Activated naive CD4-positive, alpha-beta T cell treated with anti-CD3 and anti-CD28 coated beads for 36 hours (primary cell): Measurements from ENCODE around the gene NOM1. TPM values are rescaled to one million over a fixed set of nuclear protein-coding genes. Genes with fewer than 3 reads are reported as not detected.
"Not testable (repeated sequence)": the region's sequence is repeated elsewhere in the genome, so short reads cannot be mapped to it uniquely, and the experiment has no call there.

Source experiments
- CTCF ChIA-PET: fragments of 350-600 bp; sonication (Branson Sonifier 250); formaldehyde crosslinking; loops from one replicate; lab custom pipeline; 2021; ENCODE audit warnings: antibody characterized with exemption; lab: Charles Lee
- DNase-seq: peaks from one replicate; pipeline ENCODE4 v3.0.0-alpha.2; 2020
- H3K27ac Mint-ChIP-seq: one replicate; pipeline ENCODE4 v1.8.0; 2021; ENCODE audit warnings: mild to moderate bottlenecking, mixed read lengths
- H3K27me3 Mint-ChIP-seq: one replicate; pipeline ENCODE4 v1.8.0; 2021; ENCODE audit warnings: low read depth, mixed read lengths
- H3K36me3 Mint-ChIP-seq: one replicate; pipeline ENCODE4 v1.8.0; 2021; ENCODE audit warnings: low read depth, mixed read lengths
- H3K4me1 Mint-ChIP-seq: one replicate; pipeline ENCODE4 v1.8.0; 2021; ENCODE audit warnings: low read depth, mixed read lengths
- H3K4me3 Mint-ChIP-seq: one replicate; pipeline ENCODE4 v1.8.0; 2021; ENCODE audit warnings: mild to moderate bottlenecking, moderate library complexity, mixed read lengths
- H3K9me3 Mint-ChIP-seq: one replicate; pipeline ENCODE4 v1.8.0; 2021; ENCODE audit warnings: mixed read lengths
- intact Hi-C: fragments of 100-400 bp; cut with micrococcal nuclease; formaldehyde crosslinking; loops from one replicate; pipeline ENCODE4 v1.15.1; 2023
- total RNA-seq, 2 experiments: library from RNA; stranded (reverse); gene quantifications; one replicate each; pipeline ENCODE4 v1.2.3, GENCODE V29; 2021

Gene NOM1
- total RNA-seq, 2 experiments from 2014 or later: 26.0 to 28.3 TPM

DNA sequence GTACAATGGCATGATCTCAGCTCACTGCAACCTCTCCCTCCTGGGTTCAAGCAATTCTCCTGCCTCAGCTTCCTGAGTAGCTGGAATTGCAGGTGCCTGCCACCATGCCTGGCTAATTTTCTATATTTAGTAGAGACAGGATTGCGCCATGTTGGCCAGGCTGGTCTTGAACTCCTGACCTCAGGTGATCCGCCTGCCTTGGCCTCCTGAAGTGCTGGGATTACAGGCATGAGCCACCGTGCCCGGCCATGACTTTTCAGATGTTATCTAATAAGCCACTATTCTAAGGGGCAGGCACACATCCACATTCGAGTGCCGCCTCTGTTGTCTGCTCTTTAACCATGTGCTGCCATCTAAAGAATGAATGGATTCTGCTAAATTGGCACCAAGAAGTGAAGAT lies 27.2 kb upstream of the NOM1 start:
- H3K36me3 Mint-ChIP-seq, H3K27me3 Mint-ChIP-seq, DNase-seq, H3K4me3 Mint-ChIP-seq, H3K9me3 Mint-ChIP-seq, intact Hi-C loops, CTCF ChIA-PET: not testable (repeated sequence)
- Mint-ChIP-seq H3K27ac (peak overlapping the region; percentile 26), H3K4me1 (peaks cover 24% of the 10 kb centered on the region)

DNA sequence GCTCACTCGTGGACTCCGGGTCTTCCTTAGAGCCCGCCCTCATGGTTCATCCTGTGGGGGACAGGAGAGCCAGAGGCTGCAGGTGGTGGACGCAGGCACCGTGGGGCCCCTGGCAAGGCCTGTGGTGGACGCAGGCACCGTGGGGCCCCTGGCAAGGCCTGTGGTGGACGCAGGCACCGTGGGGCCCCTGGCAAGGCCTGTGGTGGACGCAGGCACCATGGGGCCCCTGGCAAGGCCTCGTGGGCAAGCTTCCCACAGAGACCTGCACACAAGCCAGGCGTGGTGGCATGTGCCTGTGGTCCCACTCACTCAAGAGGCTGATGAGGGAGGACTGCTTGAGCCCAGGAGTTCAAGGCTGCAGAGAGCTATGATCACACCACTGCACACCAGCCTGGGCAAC lies 23.7 kb upstream of the NOM1 start:
- CTCF ChIA-PET, intact Hi-C loops, H3K4me3 Mint-ChIP-seq, H3K27ac Mint-ChIP-seq, H3K9me3 Mint-ChIP-seq, DNase-seq, H3K27me3 Mint-ChIP-seq, H3K36me3 Mint-ChIP-seq: not testable (repeated sequence)
- H3K4me1 Mint-ChIP-seq: peaks cover 23% of the 10 kb centered on the region

DNA sequence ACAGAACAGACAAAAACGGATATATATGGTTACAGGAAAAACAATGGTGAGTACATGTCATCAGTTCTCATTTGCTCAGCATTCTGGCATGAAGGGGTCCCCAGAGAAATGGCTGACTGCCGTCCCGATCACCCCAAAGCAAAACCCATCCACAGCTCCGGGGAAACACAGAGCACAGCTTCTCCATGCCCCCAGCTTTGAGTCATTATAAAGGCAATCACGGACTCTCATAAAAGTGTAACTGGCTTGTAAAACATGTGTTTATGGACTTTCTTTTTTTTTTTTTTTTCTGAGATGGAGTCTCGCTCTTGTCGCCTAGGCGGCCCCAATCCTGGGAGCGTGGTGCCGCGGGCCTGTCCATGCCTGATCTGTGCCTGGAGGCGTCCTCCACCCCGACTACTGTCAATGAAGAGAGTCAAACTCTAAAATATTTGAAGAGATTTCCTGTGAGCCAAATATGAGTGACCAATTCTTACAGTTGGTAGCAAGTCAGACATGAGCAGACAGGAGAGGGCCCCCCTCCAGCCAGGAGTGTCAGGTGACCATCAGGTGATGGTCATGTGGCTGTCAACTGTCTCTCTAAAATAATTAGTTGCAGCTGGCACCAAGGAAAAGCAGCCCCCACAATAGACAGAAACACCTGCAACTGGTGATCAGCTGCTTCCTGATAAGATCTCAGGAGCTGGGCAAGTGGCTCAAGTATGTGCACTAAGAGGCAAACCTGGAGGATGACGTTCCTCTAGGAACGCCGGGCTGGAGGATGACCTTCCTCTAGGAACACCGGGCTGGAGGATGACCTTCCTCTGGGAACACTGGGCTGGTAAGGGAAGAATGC lies 21.7 kb upstream of the NOM1 start:
- Mint-ChIP-seq H3K9me3 (no peaks in the 10 kb centered on the region), H3K36me3 (no peaks in the 10 kb centered on the region), H3K27me3 (no peaks in the 10 kb centered on the region), H3K4me1 (peaks cover 19% of the 10 kb centered on the region), H3K27ac (no peak overlapping the region), H3K4me3 (no peak overlapping the region)
- CTCF ChIA-PET: interaction anchor here (1.3 kb wide), 1 partner anchor 16 kb away, joined by 3 read pairs; no protein-coding TSS in a partner anchor
- intact Hi-C loops: no loop called here
- DNase-seq: no peak

DNA sequence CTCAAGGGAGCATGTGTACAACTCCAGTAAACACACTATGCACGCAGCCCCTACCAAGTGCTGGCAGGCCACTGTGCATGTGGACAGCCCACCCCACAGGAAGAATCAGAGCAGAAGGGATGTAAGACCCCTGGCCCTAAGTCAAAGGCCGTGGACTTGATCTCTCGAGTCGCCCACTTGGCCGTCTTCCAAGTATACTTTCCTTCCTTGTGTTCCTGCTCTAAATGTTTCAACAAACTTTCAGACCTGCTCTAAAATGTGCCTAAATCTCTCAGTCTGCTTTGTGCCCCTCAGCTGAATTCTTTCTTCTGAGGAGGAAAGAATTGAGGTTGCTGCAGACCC lies 21.1 kb upstream of the NOM1 start:
- intact Hi-C loops: no loop called here
- H3K4me3 Mint-ChIP-seq: no peak overlapping the region
- H3K27me3 Mint-ChIP-seq: no peaks in the 10 kb centered on the region
- H3K27ac Mint-ChIP-seq: no peak overlapping the region
- CTCF ChIA-PET: no interaction called here
- H3K9me3 Mint-ChIP-seq: no peaks in the 10 kb centered on the region
- peaks cover 15% of the 10 kb centered on the region for H3K4me1 Mint-ChIP-seq
- H3K36me3 Mint-ChIP-seq: no peaks in the 10 kb centered on the region
- no peak for DNase-seq

DNA sequence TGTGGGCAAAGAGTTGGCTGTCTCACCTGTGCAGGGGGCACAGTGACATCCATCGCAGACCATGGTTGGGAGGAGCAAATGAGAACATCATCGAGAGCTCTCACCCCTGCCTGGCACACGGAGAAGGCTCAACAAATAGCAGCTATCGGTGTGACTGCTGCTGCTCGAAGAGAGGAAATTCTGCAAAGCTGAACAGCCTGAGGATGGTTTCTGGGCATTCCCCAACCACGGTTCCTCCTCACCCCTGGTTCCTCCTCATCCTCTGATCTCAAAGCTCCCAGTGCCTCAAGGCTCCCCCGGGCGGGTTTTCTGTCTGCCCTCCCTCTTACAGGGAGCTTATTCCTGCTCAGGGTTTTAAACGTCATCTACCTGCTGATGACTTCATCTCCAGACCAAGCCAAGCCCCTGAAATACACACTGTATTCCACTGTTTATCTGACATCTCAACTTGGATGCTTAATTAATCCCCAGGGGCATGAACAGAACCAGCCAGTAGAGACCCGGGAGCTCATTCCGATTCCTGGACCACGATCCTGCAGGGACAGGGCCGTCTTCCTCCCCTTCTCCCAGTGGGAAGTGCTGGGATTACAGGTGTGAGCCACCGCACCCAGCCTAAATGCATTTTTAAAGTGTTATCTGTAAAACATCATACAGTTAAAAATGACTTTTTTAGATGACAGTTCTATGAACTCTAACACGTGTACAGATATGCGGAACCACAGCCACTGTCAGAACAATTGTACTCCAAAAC lies 19.5 kb upstream of the NOM1 start:
- Mint-ChIP-seq H3K9me3 (no peaks in the 10 kb centered on the region), H3K4me3 (no peak overlapping the region), H3K36me3 (no peaks in the 10 kb centered on the region), H3K27ac (no peak overlapping the region), H3K27me3 (no peaks in the 10 kb centered on the region), H3K4me1 (peaks cover 7% of the 10 kb centered on the region)
- intact Hi-C loops: no loop called here
- CTCF ChIA-PET: no interaction called here
- peak; percentile 52 for DNase-seq

DNA sequence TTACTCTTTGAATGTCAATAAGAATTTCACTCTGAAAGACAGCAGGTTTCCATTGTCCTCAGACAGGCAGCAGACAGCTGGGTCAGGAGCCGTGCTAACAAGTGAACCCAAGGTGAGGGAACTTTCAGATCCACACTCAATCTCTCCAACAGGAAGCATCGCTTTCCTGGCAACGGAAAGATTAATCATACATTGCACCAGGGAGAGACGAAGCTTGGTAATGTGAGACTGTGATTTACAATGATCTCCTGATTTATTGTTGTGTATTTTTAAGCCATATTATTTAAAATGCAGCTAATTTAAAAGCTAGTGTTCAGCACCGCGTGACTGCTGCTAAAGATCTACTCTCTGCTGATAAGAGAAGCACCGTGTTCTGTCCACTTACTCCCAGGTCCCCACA lies 17.5 kb upstream of the NOM1 start:
- H3K27ac Mint-ChIP-seq: no peak overlapping the region
- intact Hi-C loops: no loop called here

DNA sequence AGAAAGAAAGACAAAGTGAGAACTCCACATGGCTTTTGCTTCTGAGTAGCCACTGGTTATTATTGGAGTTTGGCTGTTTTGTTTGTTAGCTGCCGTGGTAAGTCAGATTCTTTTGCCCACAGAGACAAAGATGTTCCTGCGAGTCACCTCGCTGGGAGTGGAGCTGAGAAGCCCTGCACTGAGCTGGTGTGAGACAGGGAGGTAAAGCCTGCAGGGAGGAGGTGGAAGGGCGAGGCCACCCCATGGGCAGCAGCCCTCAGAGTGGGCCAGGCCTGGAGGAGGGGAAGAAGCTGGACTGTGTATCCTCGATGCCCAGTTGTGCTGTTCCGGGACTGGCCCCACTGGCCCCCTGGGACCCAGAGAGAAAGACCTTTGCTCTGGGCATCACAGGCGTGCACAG lies 14.3 kb upstream of the NOM1 start:
- Mint-ChIP-seq H3K27ac (no peak overlapping the region), H3K4me1 (no peaks in the 10 kb centered on the region), H3K9me3 (peaks cover under 1% of the 10 kb centered on the region), H3K4me3 (no peak overlapping the region), H3K27me3 (peaks cover 6% of the 10 kb centered on the region), H3K36me3 (no peaks in the 10 kb centered on the region)
- no peak for DNase-seq
- intact Hi-C loops: no loop called here
- CTCF ChIA-PET: no interaction called here

More for the DNA sequence above, 17.5 kb upstream of the NOM1 start:
- Mint-ChIP-seq H3K27me3 (no peaks in the 10 kb centered on the region), H3K9me3 (no peaks in the 10 kb centered on the region), H3K4me3 (no peak overlapping the region), H3K4me1 (peaks cover 7% of the 10 kb centered on the region), H3K36me3 (no peaks in the 10 kb centered on the region)
- no peak for DNase-seq
- CTCF ChIA-PET: interaction anchor here (1.4 kb wide), 1 partner anchor 11 kb away, joined by 3 read pairs; no protein-coding TSS in a partner anchor

DNA sequence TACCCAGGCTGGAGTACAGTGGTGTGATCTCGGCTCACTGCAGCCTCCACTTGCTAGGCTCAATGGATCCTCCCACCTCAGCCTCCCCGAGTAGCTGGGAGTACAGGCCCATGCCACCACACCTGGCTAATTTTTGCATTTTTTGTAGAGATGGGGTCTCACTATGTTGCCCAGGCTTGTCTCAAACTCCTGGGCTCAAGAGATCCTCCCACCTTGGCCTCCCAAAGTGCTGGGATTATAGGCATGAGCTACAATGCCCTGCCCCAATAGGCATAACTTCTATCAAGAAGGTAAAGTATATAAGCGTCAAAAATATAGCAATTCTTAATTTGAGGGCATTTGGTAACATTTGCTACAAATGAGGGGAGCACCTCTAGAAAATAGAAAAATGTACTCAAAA lies 12.7 kb upstream of the NOM1 start:
- H3K36me3 Mint-ChIP-seq: peaks cover 12% of the 10 kb centered on the region
- peaks cover 21% of the 10 kb centered on the region for H3K27me3 Mint-ChIP-seq
- CTCF ChIA-PET: interaction anchor here (0.6 kb wide), 1 partner anchor 66 kb away, joined by 4 read pairs; no protein-coding TSS in a partner anchor
- H3K27ac Mint-ChIP-seq, H3K4me1 Mint-ChIP-seq, DNase-seq, intact Hi-C loops, H3K4me3 Mint-ChIP-seq: not testable (repeated sequence)
- H3K9me3 Mint-ChIP-seq: peaks cover 13% of the 10 kb centered on the region

DNA sequence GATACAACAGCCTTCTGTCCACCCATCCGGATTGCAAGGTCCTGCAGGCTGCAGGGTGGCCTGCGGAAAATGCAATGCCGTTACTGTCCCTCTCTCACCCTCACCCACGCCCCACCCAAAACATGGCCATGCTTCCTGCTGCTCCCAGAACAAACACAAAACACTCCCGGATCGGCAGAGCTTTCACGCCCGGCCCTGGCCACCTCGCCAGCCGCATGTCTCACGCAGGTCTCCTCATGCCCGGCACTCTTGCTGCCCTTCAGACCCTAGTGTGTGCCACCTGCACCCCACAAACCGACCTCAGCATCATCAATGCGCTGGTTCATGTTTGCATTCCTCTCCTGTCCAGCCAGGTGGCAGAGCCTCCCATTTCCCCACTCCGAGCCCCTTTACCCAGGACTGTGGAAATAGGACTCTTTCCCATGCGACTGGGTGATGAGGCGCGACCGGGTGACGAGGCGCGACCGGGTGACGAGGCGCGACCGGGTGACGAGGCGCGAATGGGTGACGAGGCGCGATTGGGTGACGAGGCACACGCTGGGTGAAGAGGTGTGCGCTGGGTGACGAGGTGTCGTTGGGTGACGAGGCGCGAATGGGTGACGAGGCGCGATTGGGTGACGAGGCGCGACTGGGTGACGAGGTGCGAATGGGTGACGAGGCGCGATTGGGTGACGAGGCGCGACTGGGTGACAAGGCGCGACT lies 8.9 kb upstream of the NOM1 start:
- intact Hi-C loops: no loop called here
- Mint-ChIP-seq H3K36me3 (peaks cover 15% of the 10 kb centered on the region), H3K9me3 (peaks cover 15% of the 10 kb centered on the region), H3K27ac (no peak overlapping the region), H3K4me1 (peaks cover 13% of the 10 kb centered on the region), H3K27me3 (peaks cover 56% of the 10 kb centered on the region), H3K4me3 (no peak overlapping the region)
- CTCF ChIA-PET: interaction anchor here (0.7 kb wide), 1 partner anchor 36 kb away, joined by 3 read pairs; no protein-coding TSS in a partner anchor
- no peak for DNase-seq

DNA sequence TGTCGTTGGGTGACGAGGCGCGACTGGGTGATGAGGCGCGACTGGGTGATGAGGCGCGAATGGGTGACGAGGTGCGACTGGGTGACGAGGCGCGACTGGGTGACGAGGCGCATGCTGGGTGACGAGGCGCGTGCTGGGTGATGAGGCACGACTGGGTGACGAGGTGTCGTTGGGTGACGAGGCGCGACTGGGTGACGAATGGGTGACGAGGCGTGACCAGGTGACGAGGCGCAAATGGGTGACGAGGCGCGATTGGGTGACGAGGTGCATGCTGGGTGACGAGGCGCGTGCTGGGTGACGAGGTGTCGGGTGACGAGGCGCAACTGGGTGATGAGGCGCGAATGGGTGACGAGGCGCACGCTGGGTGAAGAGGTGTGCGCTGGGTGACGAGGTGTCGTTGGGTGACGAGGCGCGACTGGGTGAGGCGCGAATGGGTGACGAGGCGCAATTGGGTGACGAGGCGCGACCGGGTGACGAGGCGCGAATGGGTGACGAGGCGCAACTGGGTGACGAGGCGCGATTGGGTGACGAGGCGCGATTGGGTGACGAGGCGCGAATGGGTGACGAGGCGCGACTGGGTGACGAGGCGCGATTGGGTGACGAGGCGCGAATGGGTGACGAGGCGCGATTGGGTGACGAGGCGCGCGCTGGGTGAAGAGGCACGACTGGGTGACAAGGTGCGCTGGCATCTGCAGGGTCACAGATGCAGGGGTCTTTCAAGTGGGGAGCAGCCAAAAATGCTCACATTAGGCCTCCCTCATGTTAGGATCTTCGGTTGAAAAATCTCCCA lies 7.9 kb upstream of the NOM1 start:
- intact Hi-C loops: no loop called here
- DNase-seq: no peak
- H3K4me3 Mint-ChIP-seq: no peak overlapping the region
- H3K9me3 Mint-ChIP-seq: peaks cover 15% of the 10 kb centered on the region
- H3K36me3 Mint-ChIP-seq: peaks cover 15% of the 10 kb centered on the region
- CTCF ChIA-PET: no interaction called here
- H3K4me1 Mint-ChIP-seq: peaks cover 13% of the 10 kb centered on the region
- H3K27ac Mint-ChIP-seq: no peak overlapping the region
- peaks cover 56% of the 10 kb centered on the region for H3K27me3 Mint-ChIP-seq

DNA sequence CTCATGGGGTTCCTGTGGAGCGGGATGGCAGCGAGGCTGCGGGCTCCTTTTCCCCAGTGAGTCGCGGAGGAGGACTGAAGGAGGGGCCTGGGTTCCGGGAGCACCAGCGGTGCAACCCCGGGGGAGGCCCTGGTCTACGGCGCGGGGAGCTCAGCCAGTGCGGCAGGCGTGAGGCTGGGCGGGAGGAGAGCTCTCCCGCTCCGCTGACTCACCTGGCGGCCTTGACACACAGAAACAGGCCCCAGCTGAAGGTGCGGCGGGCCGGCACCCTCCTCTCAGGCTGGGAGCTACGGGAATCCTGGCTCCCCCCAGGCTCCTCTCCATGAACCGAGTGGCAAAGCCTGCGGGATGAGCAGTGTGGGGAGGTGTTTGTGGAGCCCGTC lies 6.8 kb upstream of the NOM1 start:
- Mint-ChIP-seq H3K36me3 (peaks cover 15% of the 10 kb centered on the region), H3K27me3 (peaks cover 60% of the 10 kb centered on the region), H3K4me1 (peaks cover 17% of the 10 kb centered on the region), H3K9me3 (peaks cover 15% of the 10 kb centered on the region), H3K4me3 (peak overlapping the region; percentile 12), H3K27ac (no peak overlapping the region)
- CTCF ChIA-PET: interaction anchor here (0.7 to 0.9 kb wide), 3 partner anchors 9 to 16 kb away, joined by 3 read pairs; no protein-coding TSS in a partner anchor
- intact Hi-C loops: no loop called here
- peak; percentile 69 for DNase-seq
